Liver (tissue), 3 donors: Measurements from ENCODE around the gene PYGB.

ENCODE experiments used
- RXRA ChIP-seq, 2 donors: IDR thresholded peaks; 2 replicates each; pipeline ENCODE4 v1.6.1; 2017 to 2018; ENCODE audit warnings: antibody characterized with exemption in 2 of 2, mild to moderate bottlenecking in 1 of 2
- TF ChIP-seq, protein P1 (sequence below): fragments of 150-350 bp; IDR thresholded peaks from 2 replicates; pipeline ENCODE4 v1.5.1; 2017; ENCODE audit warnings: improper control_type of control experiment, low read depth, low read length; ENCODE audit not compliant: missing input control
- donor health status: healthy.
- donor health status: healthy.

DNA sequence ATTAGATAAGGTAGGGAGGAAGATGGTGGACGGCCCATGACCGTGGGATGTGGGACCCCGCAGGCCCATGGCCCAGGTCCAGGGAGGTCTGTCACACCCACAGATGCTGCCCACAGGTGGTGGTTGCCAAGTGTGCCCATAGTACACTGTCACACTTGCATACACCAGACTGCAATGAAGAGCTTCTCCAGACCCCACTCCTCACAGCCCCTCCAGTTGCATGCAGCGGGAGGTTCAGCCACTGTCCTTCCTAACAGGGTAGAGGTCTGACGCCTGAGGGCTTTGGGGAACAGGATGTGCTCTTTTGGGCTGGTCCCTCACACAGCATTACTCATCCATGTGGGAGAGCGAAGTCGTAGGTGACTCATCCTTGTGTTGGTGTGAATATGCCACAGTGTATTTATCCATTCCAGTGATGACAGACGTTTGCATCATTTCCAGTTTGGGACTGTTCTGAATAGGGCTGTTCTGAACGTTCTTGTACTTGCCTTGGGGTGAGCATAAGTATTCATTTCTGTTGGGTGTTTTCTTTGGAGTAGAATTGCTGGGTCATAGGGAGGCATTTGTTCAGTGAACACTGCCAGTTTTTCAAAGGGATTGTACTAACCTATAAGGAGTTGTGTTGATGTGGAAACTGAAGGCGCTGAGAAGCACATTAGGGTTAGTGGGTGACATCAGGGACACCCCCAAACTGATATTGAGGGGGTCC, 10.1 kb upstream of the PYGB start:
- no peak for TF ChIP-seq RXRA (IDR thresholded peaks at IDR 0.05)
- TF ChIP-seq, protein P1, sequence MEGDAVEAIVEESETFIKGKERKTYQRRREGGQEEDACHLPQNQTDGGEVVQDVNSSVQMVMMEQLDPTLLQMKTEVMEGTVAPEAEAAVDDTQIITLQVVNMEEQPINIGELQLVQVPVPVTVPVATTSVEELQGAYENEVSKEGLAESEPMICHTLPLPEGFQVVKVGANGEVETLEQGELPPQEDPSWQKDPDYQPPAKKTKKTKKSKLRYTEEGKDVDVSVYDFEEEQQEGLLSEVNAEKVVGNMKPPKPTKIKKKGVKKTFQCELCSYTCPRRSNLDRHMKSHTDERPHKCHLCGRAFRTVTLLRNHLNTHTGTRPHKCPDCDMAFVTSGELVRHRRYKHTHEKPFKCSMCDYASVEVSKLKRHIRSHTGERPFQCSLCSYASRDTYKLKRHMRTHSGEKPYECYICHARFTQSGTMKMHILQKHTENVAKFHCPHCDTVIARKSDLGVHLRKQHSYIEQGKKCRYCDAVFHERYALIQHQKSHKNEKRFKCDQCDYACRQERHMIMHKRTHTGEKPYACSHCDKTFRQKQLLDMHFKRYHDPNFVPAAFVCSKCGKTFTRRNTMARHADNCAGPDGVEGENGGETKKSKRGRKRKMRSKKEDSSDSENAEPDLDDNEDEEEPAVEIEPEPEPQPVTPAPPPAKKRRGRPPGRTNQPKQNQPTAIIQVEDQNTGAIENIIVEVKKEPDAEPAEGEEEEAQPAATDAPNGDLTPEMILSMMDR, result no peak
